Measurements from ENCODE around the gene WDFY4.

DNA sequence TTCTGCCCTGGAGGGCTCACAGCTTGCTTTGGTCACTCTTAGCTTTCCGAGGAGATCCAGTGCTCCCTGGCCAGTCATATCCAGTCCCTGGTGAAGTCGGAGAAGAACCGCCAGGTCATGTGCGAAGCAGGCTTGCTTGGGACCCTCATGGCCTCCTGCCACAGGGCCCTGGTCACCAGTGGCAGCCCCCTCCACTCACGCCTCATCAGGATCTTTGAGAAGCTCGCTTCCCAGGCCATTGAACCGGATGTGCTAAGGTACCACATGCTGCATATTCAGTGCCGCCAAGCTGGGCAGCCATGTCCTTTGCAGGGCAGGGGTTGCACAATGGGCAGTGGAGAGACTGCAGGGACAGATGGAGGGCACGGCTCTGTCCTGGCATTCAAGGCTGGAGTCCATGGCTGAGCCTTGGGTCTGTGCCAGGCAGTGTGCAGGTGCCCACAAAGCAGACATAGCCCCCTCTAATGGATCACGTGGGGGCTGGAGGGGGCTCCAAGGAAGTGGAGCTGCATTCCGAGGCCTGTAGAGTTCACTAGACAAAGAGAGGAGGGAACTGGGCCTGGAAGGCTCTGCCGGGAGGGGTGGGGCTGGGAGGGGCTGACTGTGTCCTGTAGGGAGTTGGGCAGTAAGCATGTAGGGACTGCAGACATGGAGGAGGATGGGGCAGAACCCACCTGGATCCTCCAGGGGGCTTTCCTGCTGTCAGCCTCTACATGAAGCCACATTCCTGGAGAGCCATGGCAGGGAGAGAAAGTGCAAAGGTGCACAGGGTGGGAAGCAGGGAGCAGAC is 89.9 kb downstream of the WDFY4 start:
- TF ChIP-seq ZNF668 (CRISPR knock-in tag; IDR thresholded peaks at IDR 0.05), result no peak
- TF ChIP-seq, protein P1, sequence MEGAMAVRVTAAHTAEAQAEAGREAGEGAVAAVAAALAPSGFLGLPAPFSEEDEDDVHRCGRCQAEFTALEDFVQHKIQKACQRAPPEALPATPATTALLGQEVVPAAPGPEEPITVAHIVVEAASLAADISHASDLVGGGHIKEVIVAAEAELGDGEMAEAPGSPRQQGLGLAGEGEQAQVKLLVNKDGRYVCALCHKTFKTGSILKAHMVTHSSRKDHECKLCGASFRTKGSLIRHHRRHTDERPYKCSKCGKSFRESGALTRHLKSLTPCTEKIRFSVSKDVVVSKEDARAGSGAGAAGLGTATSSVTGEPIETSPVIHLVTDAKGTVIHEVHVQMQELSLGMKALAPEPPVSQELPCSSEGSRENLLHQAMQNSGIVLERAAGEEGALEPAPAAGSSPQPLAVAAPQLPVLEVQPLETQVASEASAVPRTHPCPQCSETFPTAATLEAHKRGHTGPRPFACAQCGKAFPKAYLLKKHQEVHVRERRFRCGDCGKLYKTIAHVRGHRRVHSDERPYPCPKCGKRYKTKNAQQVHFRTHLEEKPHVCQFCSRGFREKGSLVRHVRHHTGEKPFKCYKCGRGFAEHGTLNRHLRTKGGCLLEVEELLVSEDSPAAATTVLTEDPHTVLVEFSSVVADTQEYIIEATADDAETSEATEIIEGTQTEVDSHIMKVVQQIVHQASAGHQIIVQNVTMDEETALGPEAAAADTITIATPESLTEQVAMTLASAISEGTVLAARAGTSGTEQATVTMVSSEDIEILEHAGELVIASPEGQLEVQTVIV (CRISPR knock-in tag; IDR thresholded peaks at IDR 0.05; ENCODE audit: borderline replicate concordance), result no peak
- no peak for TF ChIP-seq ZNF592 (IDR thresholded peaks at IDR 0.05)
- TF ChIP-seq, protein P2, sequence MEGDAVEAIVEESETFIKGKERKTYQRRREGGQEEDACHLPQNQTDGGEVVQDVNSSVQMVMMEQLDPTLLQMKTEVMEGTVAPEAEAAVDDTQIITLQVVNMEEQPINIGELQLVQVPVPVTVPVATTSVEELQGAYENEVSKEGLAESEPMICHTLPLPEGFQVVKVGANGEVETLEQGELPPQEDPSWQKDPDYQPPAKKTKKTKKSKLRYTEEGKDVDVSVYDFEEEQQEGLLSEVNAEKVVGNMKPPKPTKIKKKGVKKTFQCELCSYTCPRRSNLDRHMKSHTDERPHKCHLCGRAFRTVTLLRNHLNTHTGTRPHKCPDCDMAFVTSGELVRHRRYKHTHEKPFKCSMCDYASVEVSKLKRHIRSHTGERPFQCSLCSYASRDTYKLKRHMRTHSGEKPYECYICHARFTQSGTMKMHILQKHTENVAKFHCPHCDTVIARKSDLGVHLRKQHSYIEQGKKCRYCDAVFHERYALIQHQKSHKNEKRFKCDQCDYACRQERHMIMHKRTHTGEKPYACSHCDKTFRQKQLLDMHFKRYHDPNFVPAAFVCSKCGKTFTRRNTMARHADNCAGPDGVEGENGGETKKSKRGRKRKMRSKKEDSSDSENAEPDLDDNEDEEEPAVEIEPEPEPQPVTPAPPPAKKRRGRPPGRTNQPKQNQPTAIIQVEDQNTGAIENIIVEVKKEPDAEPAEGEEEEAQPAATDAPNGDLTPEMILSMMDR (IDR thresholded peaks at IDR 0.05 in 2 of 3, conservative IDR thresholded peaks at IDR 0.05 in 1 of 3; ENCODE audit: insufficient read depth in 2 of 3, low read depth in 1 of 3, low read length in 3 of 3), result no peak
